ENCODE data around the gene ZNF521.
"Not testable (repeated sequence)": the region's sequence is repeated elsewhere in the genome, so short reads cannot be mapped to it uniquely, and the experiment has no call there.

The ZNF521 gene

GRCh38 chr18:25033175-25033574 lies 318.8 kb downstream of the ZNF521 start:
- DNase-seq (ENCODE audit: low read depth) = not testable (repeated sequence)

GRCh38 chr18:25029802-25030201 lies 322.2 kb downstream of the ZNF521 start:
- no peak for DNase-seq (ENCODE audit: low read depth)

GRCh38 chr18:25019931-25020330 lies 332.0 kb downstream of the ZNF521 start:
- no peak for DNase-seq (ENCODE audit: low read depth)

GRCh38 chr18:25019086-25019860 lies 332.7 kb downstream of the ZNF521 start:
- DNase-seq (ENCODE audit: low read depth) = no peak

GRCh38 chr18:25016666-25017065 lies 335.3 kb downstream of the ZNF521 start:
- DNase-seq (ENCODE audit: low read depth) = no peak

DNA sequence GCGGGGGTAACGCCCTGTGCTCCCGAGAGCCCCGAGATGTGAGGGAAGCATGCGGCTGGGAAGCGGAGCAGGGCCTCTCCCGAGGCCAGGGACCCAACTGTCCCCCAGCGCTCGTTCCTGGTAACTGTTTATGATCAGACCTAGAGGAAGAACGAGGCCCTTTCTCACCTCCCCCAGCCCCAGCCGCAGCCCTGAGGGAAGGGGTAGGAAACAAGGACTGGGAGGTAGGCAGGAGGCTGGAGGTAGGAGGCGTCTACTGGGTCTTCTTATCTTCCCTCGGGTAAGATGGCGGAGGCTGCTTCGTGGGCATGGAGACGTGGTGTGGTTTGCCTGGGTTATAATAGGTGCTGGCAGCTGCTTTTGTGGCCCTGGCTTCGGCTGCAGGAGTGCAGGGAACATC lies 335.8 kb downstream of the ZNF521 start:
- no peak for DNase-seq (ENCODE audit: low read depth)
